Measurements from ENCODE around the gene OR2V1. TPM values are rescaled to one million over a fixed set of nuclear protein-coding genes. Genes with fewer than 3 reads are reported as not detected.

Gene OR2V1
- total and polyA plus RNA-seq, 8 donors = not detected

DNA sequence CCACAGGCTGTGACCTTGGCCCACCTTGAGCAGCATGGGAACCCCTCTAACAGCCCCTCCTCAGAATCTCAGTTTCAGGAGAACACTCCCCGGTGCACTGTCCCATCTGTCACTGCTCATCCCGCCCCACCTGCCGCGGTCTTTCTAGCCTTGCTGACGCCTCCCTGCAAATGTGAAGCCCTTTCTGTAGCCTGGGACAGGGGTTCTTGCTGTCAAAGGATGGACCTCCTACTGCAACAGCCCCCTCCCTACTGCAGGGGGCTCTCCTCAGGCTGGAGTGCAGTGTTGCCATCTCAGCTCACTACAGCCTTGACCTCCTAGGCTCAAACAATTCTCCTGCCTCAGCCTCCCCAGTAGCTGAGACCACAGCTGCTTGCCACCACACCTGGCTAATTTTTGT, 20.0 kb downstream of the OR2V1 start:
- H3K27me3 ChIP-seq = peaks cover 22 to 99% (median 65%) of the 10 kb centered on the region in 3 donors
- 77 to 90% (median 80%) methylated on average over 4 to 5 of the region's 5 CpGs for WGBS, 5 donors
- TF ChIP-seq EP300 (IDR thresholded peaks at IDR 0.05) (no peak), POLR2AphosphoS5 (IDR thresholded peaks at IDR 0.05) (no peak), POLR2A (IDR thresholded peaks at IDR 0.05) (no peak)
- TF ChIP-seq, protein P1, sequence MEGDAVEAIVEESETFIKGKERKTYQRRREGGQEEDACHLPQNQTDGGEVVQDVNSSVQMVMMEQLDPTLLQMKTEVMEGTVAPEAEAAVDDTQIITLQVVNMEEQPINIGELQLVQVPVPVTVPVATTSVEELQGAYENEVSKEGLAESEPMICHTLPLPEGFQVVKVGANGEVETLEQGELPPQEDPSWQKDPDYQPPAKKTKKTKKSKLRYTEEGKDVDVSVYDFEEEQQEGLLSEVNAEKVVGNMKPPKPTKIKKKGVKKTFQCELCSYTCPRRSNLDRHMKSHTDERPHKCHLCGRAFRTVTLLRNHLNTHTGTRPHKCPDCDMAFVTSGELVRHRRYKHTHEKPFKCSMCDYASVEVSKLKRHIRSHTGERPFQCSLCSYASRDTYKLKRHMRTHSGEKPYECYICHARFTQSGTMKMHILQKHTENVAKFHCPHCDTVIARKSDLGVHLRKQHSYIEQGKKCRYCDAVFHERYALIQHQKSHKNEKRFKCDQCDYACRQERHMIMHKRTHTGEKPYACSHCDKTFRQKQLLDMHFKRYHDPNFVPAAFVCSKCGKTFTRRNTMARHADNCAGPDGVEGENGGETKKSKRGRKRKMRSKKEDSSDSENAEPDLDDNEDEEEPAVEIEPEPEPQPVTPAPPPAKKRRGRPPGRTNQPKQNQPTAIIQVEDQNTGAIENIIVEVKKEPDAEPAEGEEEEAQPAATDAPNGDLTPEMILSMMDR (IDR thresholded peaks at IDR 0.05) = no peak
- peaks cover 0 to 29% (median 16%) of the 10 kb centered on the region in 4 donors for H3K9me3 ChIP-seq
- no peak overlapping the region for H3K4me3 ChIP-seq
- no peak for DNase-seq
- intact Hi-C loops (cut with DNase I; ENCODE audit: low total_unique reads) = no loop called here
- H3K36me3 ChIP-seq = no peaks in the 10 kb centered on the region
- no peak overlapping the region for H3K27ac ChIP-seq
- peaks cover 0 to 8% (median 0%) of the 10 kb centered on the region in 4 donors for H3K4me1 ChIP-seq

DNA sequence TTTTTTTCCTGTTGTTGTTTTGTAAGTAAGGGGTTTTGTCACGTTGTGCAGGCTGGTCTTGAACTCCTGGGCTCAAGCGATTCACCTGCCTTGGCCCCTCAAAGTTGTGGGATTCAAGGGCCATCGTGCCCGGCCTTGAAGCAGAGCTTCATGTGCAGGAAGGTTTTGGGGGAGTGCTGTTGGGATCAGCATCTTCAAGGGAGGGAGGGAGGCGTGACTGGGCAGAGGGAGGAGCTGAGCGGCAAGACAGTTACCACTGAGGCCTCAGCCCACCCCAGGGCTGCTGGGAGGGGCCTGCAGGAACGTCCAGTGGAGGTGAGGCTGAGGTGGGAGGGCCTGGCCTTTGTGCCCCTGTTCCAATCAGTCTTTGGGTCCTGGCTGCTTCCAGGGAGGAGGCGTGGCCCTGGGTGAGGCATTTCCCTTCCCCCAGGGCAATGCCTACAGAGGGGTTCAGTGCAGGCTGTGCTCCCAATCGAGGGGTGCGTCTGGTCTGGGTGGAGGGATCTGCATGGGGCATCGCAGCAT, 21.4 kb downstream of the OR2V1 start:
- WGBS, 5 donors = 45 to 52% (median 50%) methylated on average over 10 to 11 of the region's 11 CpGs
- TF ChIP-seq, protein P1 (IDR thresholded peaks at IDR 0.05) = no peak
- TF ChIP-seq EP300 (IDR thresholded peaks at IDR 0.05) (no peak), POLR2AphosphoS5 (IDR thresholded peaks at IDR 0.05) (no peak)
- no peak for DNase-seq
- Histone ChIP-seq H3K27me3 (peaks cover 15 to 99% (median 58%) of the 10 kb centered on the region in 3 donors), H3K9me3 (peaks cover 0 to 21% (median 12%) of the 10 kb centered on the region in 4 donors), H3K4me3 (no peak overlapping the region), H3K36me3 (no peaks in the 10 kb centered on the region), H3K4me1 (peaks cover 0 to under 1% (median 0%) of the 10 kb centered on the region in 4 donors), H3K27ac (no peak overlapping the region)
- intact Hi-C loops (cut with DNase I; ENCODE audit: low total_unique reads) = no loop called here

DNA sequence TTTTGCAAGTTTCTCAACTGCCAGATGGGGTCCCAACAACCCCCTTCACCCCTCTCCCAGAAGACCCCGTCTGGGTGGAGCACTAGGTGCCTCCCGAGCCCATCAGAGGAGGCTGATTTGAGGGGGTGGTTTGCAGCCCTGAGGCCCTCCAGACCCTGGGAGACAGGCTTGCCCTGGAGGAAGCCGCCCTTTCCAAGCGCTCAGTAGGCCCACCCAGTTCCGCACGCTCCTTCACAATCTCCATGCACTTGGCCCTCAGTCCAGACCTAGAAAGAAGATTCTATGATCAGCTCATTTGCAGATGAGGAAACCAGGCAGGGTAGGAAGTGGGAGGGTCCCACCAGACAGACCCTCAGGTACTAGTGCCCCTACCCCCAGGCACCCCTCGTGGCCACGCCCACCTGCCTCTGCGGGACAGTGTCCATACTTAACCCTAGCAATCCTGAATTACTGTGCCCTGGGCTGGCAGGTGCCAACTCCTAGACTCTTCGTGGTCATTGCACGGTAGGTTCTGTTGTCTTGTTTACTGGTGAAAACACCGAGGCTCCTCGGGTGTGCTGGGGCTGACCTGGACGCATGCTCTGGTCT, 22.3 kb downstream of the OR2V1 start:
- intact Hi-C loops (cut with DNase I; ENCODE audit: low total_unique reads) = no loop called here
- DNase-seq = no peak
- H3K4me3 ChIP-seq = no peak overlapping the region
- peaks cover 8 to 97% (median 55%) of the 10 kb centered on the region in 3 donors for H3K27me3 ChIP-seq
- no peaks in the 10 kb centered on the region for H3K4me1 ChIP-seq
- peaks cover 0 to 12% (median 4%) of the 10 kb centered on the region in 4 donors for H3K9me3 ChIP-seq
- no peak for TF ChIP-seq POLR2AphosphoS5 (IDR thresholded peaks at IDR 0.05)
- H3K27ac ChIP-seq = no peak overlapping the region
- no peaks in the 10 kb centered on the region for H3K36me3 ChIP-seq
- 57 to 77% (median 69%) methylated on average over 13 to 14 of the region's 14 CpGs for WGBS, 5 donors

DNA sequence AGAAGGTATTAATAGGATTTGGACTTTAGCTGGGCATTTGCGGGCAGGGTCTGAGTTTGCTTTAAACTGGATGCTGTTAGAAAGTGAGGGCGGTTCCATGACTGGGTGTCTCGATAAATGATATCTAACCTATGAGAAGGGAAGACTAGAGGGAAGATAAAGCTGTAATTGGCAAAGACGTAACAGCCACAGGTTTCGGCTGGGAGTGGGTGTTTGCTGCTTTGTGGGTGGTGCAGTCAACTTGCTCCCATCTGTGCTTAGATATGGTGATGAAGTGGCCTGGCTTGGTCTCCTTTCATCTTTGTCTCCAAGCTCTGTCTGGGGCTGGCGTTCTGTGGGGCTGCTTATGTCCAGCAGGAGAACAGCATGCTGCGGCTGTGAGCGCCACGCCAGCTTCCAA, 23.3 kb downstream of the OR2V1 start:
- H3K36me3 ChIP-seq = no peaks in the 10 kb centered on the region
- TF ChIP-seq EP300 (IDR thresholded peaks at IDR 0.05) = no peak
- no peak for TF ChIP-seq POLR2AphosphoS5 (IDR thresholded peaks at IDR 0.05)
- no peak for TF ChIP-seq POLR2A (IDR thresholded peaks at IDR 0.05)
- TF ChIP-seq, protein P1 (IDR thresholded peaks at IDR 0.05) = no peak
- 66 to 78% (median 73%) methylated on average over 9 of the region's 9 CpGs for WGBS, 5 donors
- no peaks in the 10 kb centered on the region for H3K4me1 ChIP-seq
- H3K27ac ChIP-seq = no peak overlapping the region
- intact Hi-C loops (cut with DNase I; ENCODE audit: low total_unique reads) = no loop called here
- H3K4me3 ChIP-seq = no peak overlapping the region
- peaks cover 8 to 92% (median 54%) of the 10 kb centered on the region in 3 donors for H3K27me3 ChIP-seq
- H3K9me3 ChIP-seq = peaks cover 0 to 2% (median 0%) of the 10 kb centered on the region in 4 donors
- no peak for DNase-seq
